Endodermal cell (in vitro differentiated cells): ENCODE data around the gene COX7A2L. TPM values are rescaled to one million over a fixed set of nuclear protein-coding genes. Genes with fewer than 3 reads are reported as not detected.
A peak's percentile ranks its signal among the peaks of the same experiment; 100 is the strongest.
"Not testable (repeated sequence)": the region's sequence is repeated elsewhere in the genome, so short reads cannot be mapped to it uniquely, and the experiment has no call there.

Source experiments
- DNase-seq: peaks from one replicate; pipeline ENCODE4 v3.0.0-alpha.2; 2017
- H3K27ac ChIP-seq: 2 replicates; pipeline ENCODE4 v1.5.1; 2013; ENCODE audit warnings: mild to moderate bottlenecking, low read depth, low read length, moderate library complexity
- H3K27me3 ChIP-seq: 2 replicates; pipeline ENCODE4 v1.6.1; 2013; ENCODE audit warnings: mild to moderate bottlenecking, low read length, moderate library complexity; ENCODE audit not compliant: insufficient read depth, control insufficient read depth, poor library complexity, severe bottlenecking
- H3K36me3 ChIP-seq: 2 replicates; pipeline ENCODE4 v1.7.0; 2013; ENCODE audit warnings: mild to moderate bottlenecking, low read length, moderate library complexity; ENCODE audit not compliant: control insufficient read depth, insufficient read depth
- H3K4me1 ChIP-seq: one replicate; pipeline ENCODE4 v1.7.0; 2013; ENCODE audit warnings: low read length; ENCODE audit not compliant: control insufficient read depth, insufficient read depth
- H3K4me3 ChIP-seq: 2 replicates; pipeline ENCODE4 v1.5.1; 2013; ENCODE audit warnings: mild to moderate bottlenecking, low read length, moderate library complexity
- H3K9ac ChIP-seq: 2 replicates; pipeline ENCODE4 v1.6.1; 2013; ENCODE audit warnings: mild to moderate bottlenecking, low read length, moderate library complexity; ENCODE audit not compliant: poor library complexity, severe bottlenecking; ENCODE audit errors: extremely low read depth
- H3K9me3 ChIP-seq: 2 replicates; pipeline ENCODE4 v1.6.1; 2013; ENCODE audit warnings: mild to moderate bottlenecking, low read length, moderate library complexity; ENCODE audit not compliant: control insufficient read depth
- H3K27ac Mint-ChIP-seq: 2 replicates; pipeline ENCODE4 v1.8.0; 2020; ENCODE audit warnings: mixed read lengths
- H3K27me3 Mint-ChIP-seq: 2 replicates; pipeline ENCODE4 v1.8.0; 2021; ENCODE audit warnings: mild to moderate bottlenecking, mixed read lengths; ENCODE audit not compliant: insufficient read depth
- H3K36me3 Mint-ChIP-seq: 2 replicates; pipeline ENCODE4 v1.8.0; 2020; ENCODE audit warnings: low read depth, mixed read lengths
- H3K4me1 Mint-ChIP-seq: 2 replicates; pipeline ENCODE4 v1.8.0; 2020; ENCODE audit warnings: mixed read lengths
- H3K4me3 Mint-ChIP-seq: 2 replicates; pipeline ENCODE4 v1.8.0; 2020; ENCODE audit warnings: mild to moderate bottlenecking, moderate library complexity, mixed read lengths
- H3K9me3 Mint-ChIP-seq: 2 replicates; pipeline ENCODE4 v1.8.0; 2020; ENCODE audit warnings: mild to moderate bottlenecking, mixed read lengths
- WGBS, 2 experiments: methylation state at CpG; one replicate each; pipeline versions ENCODE4 v1.1.5 to v1.1.7; 2013; ENCODE audit warnings: missing lambda C conversion rate in 2 of 2, mixed read lengths in 1 of 2; ENCODE audit not compliant: insufficient coverage in 1 of 2, insufficient read length in 1 of 2; 5-methylcytosine and 5-hydroxymethylcytosine counted together
- total RNA-seq, 2 donors: library from RNA; stranded (reverse); fragmentation: NEBNext Ultra II Directional in 1 of 2; extraction: Animal tissue kit (Norgen Biotek cat#: 25700) in 1 of 2; gene quantifications; 2 replicates in 1 of 2; 3 replicates in 1 of 2; pipeline ENCODE4 v1.2.1, GENCODE V29; 2021
- TF ChIP-seq, protein P1 (sequence below): fragments of 200-600 bp; sonication (generic); conservative IDR thresholded peaks from 2 replicates; pipeline ENCODE4 v1.5.0; 2021; ENCODE audit warnings: antibody characterized with exemption, mild to moderate bottlenecking

Gene COX7A2L
- total RNA-seq, 2 donors from 2014 or later = 113 to 117 TPM

DNA sequence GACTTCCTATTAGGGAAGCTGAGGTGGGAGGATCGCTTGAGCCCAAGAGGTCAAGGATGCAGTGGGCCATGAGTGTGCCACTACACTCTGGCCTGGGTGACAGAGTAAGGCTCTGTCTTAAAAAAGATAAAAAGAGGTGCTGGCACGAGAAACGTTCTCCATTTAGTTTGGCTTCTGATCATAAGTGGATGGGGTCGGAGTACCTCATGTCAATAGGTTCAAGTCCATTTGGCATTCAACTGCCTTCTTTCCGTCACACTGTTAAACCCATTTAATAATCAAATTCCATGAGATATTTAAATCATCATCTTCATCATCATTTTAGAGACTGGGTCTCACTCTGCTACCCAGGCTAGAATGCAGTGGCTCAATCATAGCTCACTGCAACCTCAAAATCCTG, 9.2 kb downstream of the COX7A2L start:
- H3K4me1 Mint-ChIP-seq = no peaks in the 10 kb centered on the region
- H3K36me3 Mint-ChIP-seq = peaks cover 50% of the 10 kb centered on the region
- 95 to 98% methylated on average over 5 of the region's 5 CpGs for WGBS, 2 experiments
- H3K27me3 Mint-ChIP-seq = no peaks in the 10 kb centered on the region
- Histone ChIP-seq H3K27ac (no peak overlapping the region), H3K9me3 (no peaks in the 10 kb centered on the region), H3K4me1 (no peaks in the 10 kb centered on the region), H3K4me3 (no peak overlapping the region), H3K36me3 (peaks cover 58% of the 10 kb centered on the region), H3K27me3 (no peaks in the 10 kb centered on the region), H3K9ac (no peak overlapping the region)
- no peak overlapping the region for H3K27ac Mint-ChIP-seq
- no peak overlapping the region for H3K4me3 Mint-ChIP-seq
- no peak for DNase-seq
- TF ChIP-seq, protein P1, sequence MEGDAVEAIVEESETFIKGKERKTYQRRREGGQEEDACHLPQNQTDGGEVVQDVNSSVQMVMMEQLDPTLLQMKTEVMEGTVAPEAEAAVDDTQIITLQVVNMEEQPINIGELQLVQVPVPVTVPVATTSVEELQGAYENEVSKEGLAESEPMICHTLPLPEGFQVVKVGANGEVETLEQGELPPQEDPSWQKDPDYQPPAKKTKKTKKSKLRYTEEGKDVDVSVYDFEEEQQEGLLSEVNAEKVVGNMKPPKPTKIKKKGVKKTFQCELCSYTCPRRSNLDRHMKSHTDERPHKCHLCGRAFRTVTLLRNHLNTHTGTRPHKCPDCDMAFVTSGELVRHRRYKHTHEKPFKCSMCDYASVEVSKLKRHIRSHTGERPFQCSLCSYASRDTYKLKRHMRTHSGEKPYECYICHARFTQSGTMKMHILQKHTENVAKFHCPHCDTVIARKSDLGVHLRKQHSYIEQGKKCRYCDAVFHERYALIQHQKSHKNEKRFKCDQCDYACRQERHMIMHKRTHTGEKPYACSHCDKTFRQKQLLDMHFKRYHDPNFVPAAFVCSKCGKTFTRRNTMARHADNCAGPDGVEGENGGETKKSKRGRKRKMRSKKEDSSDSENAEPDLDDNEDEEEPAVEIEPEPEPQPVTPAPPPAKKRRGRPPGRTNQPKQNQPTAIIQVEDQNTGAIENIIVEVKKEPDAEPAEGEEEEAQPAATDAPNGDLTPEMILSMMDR = no peak
- no peaks in the 10 kb centered on the region for H3K9me3 Mint-ChIP-seq

DNA sequence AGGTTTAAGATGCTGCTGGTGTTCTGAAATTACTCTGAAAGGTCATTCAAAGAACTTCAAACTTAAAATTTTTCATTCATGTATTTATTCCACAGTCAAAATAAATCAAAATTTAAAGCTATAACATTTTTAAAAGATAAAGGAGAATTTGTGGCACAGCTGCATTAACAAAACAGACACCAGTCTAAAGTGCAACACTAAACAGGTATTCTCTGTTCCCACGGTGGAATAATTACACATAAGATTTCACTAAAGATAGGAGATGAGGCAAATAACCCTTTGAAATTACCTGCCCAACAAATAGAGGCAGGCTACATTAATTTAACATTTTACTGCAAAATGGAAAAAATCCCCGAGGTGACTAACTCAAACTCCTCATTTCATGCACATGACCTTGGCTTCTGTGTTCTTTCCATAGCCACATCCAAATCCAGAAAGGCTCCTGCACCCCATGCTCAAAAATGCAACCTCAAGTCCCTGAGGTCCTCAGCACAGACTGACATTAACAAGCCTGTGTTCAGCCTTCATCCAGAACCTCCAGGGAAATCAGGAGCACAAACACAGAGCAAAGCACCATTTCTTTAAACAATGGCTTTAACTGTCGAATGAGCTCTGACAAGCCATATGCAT, 10.5 kb downstream of the COX7A2L start:
- Histone ChIP-seq H3K36me3 (peaks cover 68% of the 10 kb centered on the region), H3K4me3 (no peak overlapping the region), H3K4me1 (no peaks in the 10 kb centered on the region), H3K9ac (no peak overlapping the region), H3K27me3 (no peaks in the 10 kb centered on the region), H3K9me3 (no peaks in the 10 kb centered on the region), H3K27ac (no peak overlapping the region)
- no peaks in the 10 kb centered on the region for H3K27me3 Mint-ChIP-seq
- H3K9me3 Mint-ChIP-seq = no peaks in the 10 kb centered on the region
- WGBS, 2 experiments = 86 to 90% methylated on average over 1 to 3 of the region's 3 CpGs
- no peaks in the 10 kb centered on the region for H3K4me1 Mint-ChIP-seq
- no peak overlapping the region for H3K27ac Mint-ChIP-seq
- no peak for DNase-seq
- peaks cover 58% of the 10 kb centered on the region for H3K36me3 Mint-ChIP-seq
- H3K4me3 Mint-ChIP-seq = no peak overlapping the region
- TF ChIP-seq, protein P1 = no peak

GRCh38 chr2:42348113-42348805, 12.8 kb downstream of the COX7A2L start:
- Histone ChIP-seq H3K9me3 (no peaks in the 10 kb centered on the region), H3K4me1 (no peaks in the 10 kb centered on the region), H3K36me3 (peaks cover 75% of the 10 kb centered on the region), H3K4me3 (no peak overlapping the region), H3K27ac (no peak overlapping the region), H3K27me3 (no peaks in the 10 kb centered on the region), H3K9ac (no peak overlapping the region)
- no peak for DNase-seq
- H3K4me3 Mint-ChIP-seq = no peak overlapping the region
- H3K4me1 Mint-ChIP-seq = no peaks in the 10 kb centered on the region
- H3K9me3 Mint-ChIP-seq = no peaks in the 10 kb centered on the region
- H3K27me3 Mint-ChIP-seq = no peaks in the 10 kb centered on the region
- TF ChIP-seq, protein P1 = no peak
- H3K36me3 Mint-ChIP-seq = peaks cover 73% of the 10 kb centered on the region
- peak overlapping the region; percentile 44 for H3K27ac Mint-ChIP-seq
- 94 to 98% methylated on average over 7 to 8 of the region's 8 CpGs for WGBS, 2 experiments

GRCh38 chr2:42347518-42347917, 13.5 kb downstream of the COX7A2L start:
- H3K36me3 Mint-ChIP-seq = peaks cover 71% of the 10 kb centered on the region
- not testable (repeated sequence) for H3K9me3 Mint-ChIP-seq, H3K27me3 ChIP-seq, H3K27me3 Mint-ChIP-seq, H3K27ac ChIP-seq, H3K9ac ChIP-seq, H3K27ac Mint-ChIP-seq, H3K4me3 Mint-ChIP-seq, H3K4me3 ChIP-seq, H3K4me1 Mint-ChIP-seq, H3K4me1 ChIP-seq, H3K9me3 ChIP-seq, DNase-seq
- peaks cover 71% of the 10 kb centered on the region for H3K36me3 ChIP-seq
- WGBS, 2 experiments = 86 to 96% methylated on average over 8 to 11 of the region's 12 CpGs

GRCh38 chr2:42346856-42347255, 14.2 kb downstream of the COX7A2L start:
- not testable (repeated sequence) for H3K9me3 ChIP-seq, H3K27ac Mint-ChIP-seq, H3K4me3 ChIP-seq, H3K4me1 ChIP-seq, DNase-seq, H3K27ac ChIP-seq, H3K9me3 Mint-ChIP-seq, H3K27me3 Mint-ChIP-seq, H3K4me3 Mint-ChIP-seq, H3K9ac ChIP-seq, H3K27me3 ChIP-seq
- peaks cover 65% of the 10 kb centered on the region for H3K36me3 ChIP-seq
- Mint-ChIP-seq H3K4me1 (peaks cover 10% of the 10 kb centered on the region), H3K36me3 (peaks cover 64% of the 10 kb centered on the region)
- 94 to 100% methylated on average over 3 to 6 of the region's 6 CpGs for WGBS, 2 experiments
